ENCODE measurements around the gene MEGF10. TPM values are rescaled to one million over a fixed set of nuclear protein-coding genes. Genes with fewer than 3 reads are reported as not detected.

MEGF10 gene
- total RNA-seq, 4 donors from 2014 or later = 1.1 to 3.4 (median 2.9) TPM

GRCh38 chr5:127419683-127420257, 129.2 kb downstream of the MEGF10 start:
- Histone ChIP-seq H3K4me1 (no peaks in the 10 kb centered on the region), H3K36me3 (no peaks in the 10 kb centered on the region), H3K9me3 (no peaks in the 10 kb centered on the region), H3K27me3 (no peaks in the 10 kb centered on the region), H3K27ac (no peak overlapping the region), H3K4me3 (no peak overlapping the region)
- 96% methylated on average over 18 of the region's 18 CpGs for WGBS
- no peak for DNase-seq (ENCODE audit: low spot score in 2 of 2)
- TF ChIP-seq EP300 (IDR thresholded peaks at IDR 0.05) (no peak), POLR2A (IDR thresholded peaks at IDR 0.05) (no peak), POLR2AphosphoS5 (IDR thresholded peaks at IDR 0.05) (no peak), CTCF (IDR thresholded peaks at IDR 0.05) (no peak)

GRCh38 chr5:127420758-127421157, 130.2 kb downstream of the MEGF10 start:
- Histone ChIP-seq H3K4me1 (no peaks in the 10 kb centered on the region), H3K27me3 (no peaks in the 10 kb centered on the region), H3K36me3 (no peaks in the 10 kb centered on the region), H3K9me3 (no peaks in the 10 kb centered on the region), H3K27ac (no peak overlapping the region), H3K4me3 (no peak overlapping the region)
- no peak for DNase-seq (ENCODE audit: low spot score in 2 of 2)
- no peak for TF ChIP-seq POLR2AphosphoS5 (IDR thresholded peaks at IDR 0.05)
- WGBS = 48% methylated on average over 3 of the region's 3 CpGs

GRCh38 chr5:127421471-127421870, 130.9 kb downstream of the MEGF10 start:
- Histone ChIP-seq H3K9me3 (no peaks in the 10 kb centered on the region), H3K4me3 (no peak overlapping the region), H3K27me3 (no peaks in the 10 kb centered on the region), H3K36me3 (no peaks in the 10 kb centered on the region), H3K4me1 (no peaks in the 10 kb centered on the region), H3K27ac (no peak overlapping the region)
- no peak for TF ChIP-seq CTCF (IDR thresholded peaks at IDR 0.05)
- TF ChIP-seq EP300 (IDR thresholded peaks at IDR 0.05) = no peak
- no peak for TF ChIP-seq POLR2AphosphoS5 (IDR thresholded peaks at IDR 0.05)
- no peak for TF ChIP-seq POLR2A (IDR thresholded peaks at IDR 0.05)
- WGBS = 62% methylated on average over 2 of the region's 2 CpGs
- no peak for DNase-seq (ENCODE audit: low spot score in 2 of 2)

GRCh38 chr5:127423173-127423798, 132.7 kb downstream of the MEGF10 start:
- H3K4me1 ChIP-seq = no peaks in the 10 kb centered on the region
- 79% methylated on average over 4 of the region's 4 CpGs for WGBS
- no peaks in the 10 kb centered on the region for H3K27me3 ChIP-seq
- no peak for DNase-seq (ENCODE audit: low spot score in 2 of 2)
- H3K36me3 ChIP-seq = no peaks in the 10 kb centered on the region
- no peak for TF ChIP-seq CTCF (IDR thresholded peaks at IDR 0.05)
- TF ChIP-seq POLR2A (IDR thresholded peaks at IDR 0.05) = no peak
- no peak for TF ChIP-seq POLR2AphosphoS5 (IDR thresholded peaks at IDR 0.05)
- TF ChIP-seq EP300 (IDR thresholded peaks at IDR 0.05) = no peak
- no peak overlapping the region for H3K4me3 ChIP-seq
- no peaks in the 10 kb centered on the region for H3K9me3 ChIP-seq
- H3K27ac ChIP-seq = no peak overlapping the region

- Histone ChIP-seq H3K4me1 (no peaks in the 10 kb centered on the region), H3K36me3 (no peaks in the 10 kb centered on the region), H3K27ac (no peak overlapping the region), H3K9me3 (no peaks in the 10 kb centered on the region), H3K4me3 (no peak overlapping the region), H3K27me3 (no peaks in the 10 kb centered on the region)
- no peak for DNase-seq (ENCODE audit: low spot score in 2 of 2)
- TF ChIP-seq CTCF (IDR thresholded peaks at IDR 0.05) = no peak
- no peak for TF ChIP-seq POLR2AphosphoS5 (IDR thresholded peaks at IDR 0.05)
- TF ChIP-seq POLR2A (IDR thresholded peaks at IDR 0.05) = no peak
- no peak for TF ChIP-seq EP300 (IDR thresholded peaks at IDR 0.05)
- WGBS = 23% methylated on average over 4 of the region's 4 CpGs
Measured at GRCh38 chr5:127425037-127425436, 134.4 kb downstream of the MEGF10 start.
